ENCODE results near the gene PIGH.
"Not testable (repeated sequence)": the region's sequence is repeated elsewhere in the genome, so short reads cannot be mapped to it uniquely, and the experiment has no call there.

The PIGH gene

DNA sequence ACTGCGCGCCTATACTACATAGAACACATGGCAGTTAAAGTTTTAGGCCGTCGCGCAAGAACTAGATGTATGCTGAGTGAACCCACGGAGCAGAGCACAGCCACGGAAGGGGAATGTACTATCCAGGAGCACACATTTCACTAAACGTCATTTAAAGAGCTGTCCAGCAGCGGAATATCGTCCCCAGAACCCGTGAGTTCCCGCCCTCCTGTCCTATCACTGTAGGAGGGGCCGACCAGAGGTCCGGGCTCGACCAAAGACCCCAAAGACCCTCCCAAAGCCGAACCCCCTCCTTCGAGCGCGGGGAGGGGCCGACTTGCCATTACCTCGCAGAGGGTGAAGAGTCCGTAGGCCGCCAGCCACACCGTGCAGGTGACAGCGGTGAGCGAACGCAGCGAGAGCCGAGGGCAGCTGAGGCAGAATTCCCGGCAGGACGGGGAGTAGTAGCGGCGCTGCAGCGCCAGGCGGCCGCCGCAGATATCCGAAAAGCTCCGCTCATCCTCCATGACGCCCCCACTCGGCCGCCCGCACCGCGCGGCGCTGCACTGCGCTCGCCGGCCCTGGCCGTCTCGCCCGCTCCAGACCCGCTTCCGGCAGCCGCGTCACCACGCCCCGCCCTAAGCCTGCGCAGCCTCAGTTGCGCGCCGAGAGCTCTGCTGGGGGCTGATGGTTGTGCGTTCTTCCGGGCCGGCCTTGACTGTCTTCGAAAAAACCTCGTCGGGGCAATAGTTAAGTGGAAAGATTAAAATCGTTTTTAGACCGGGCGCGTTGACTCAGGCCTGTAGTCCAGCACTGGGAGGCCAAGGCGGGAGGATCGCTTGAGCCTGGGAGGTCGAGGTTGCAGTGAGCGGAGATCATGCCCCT, at the start of gene PIGH:
PIGH (minus strand) TSS at position 571 of the 864 bp plus-strand sequence; CDS start at position 506, 65 bp downstream.
- peak; percentile 88 for DNase-seq (ENCODE audit: low read depth)

DNA sequence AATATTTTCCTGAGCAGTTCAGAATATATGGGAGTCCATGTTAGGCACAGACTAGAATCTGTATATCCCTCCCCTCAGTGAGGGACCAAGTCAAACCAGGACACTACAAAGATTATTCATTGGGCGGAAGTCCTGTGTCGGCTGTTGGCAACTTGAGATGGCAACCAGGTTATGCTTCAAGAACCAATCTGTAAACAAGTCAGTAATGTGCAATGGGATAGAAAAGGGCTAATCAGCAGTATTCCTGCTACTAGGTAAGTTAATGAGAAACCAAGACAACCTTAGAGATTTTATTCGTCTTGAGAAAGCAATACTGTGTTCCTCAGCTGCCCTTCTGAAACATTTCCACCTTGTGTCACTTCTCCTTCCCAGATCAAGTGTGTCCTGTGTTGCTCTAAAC, 46.1 kb upstream of the PIGH start:
- DNase-seq (ENCODE audit: low read depth) = no peak

- no peak for DNase-seq (ENCODE audit: low read depth)
Observed at GRCh38 chr14:67645414-67645813, 45.3 kb upstream of the PIGH start.

DNA sequence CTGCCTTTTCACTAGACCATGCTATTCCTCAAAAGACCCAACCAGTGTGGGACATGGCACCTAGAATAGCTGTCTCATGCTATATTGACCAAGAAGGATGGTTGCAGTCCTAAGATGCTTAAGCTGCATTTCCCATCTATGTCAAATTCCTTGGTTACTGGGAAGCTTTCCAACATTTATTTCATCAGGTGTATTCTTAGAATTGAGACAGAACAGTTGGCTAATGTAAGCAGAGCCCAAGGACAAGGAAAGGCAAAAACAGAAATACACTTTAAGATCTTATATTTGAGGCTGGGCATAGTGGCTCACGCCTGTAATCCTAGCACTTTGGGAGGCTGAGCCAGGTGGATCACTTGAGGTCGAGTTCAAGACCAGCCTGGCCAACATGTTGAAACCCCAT, 44.4 kb upstream of the PIGH start:
- no peak for DNase-seq (ENCODE audit: low read depth)

DNA sequence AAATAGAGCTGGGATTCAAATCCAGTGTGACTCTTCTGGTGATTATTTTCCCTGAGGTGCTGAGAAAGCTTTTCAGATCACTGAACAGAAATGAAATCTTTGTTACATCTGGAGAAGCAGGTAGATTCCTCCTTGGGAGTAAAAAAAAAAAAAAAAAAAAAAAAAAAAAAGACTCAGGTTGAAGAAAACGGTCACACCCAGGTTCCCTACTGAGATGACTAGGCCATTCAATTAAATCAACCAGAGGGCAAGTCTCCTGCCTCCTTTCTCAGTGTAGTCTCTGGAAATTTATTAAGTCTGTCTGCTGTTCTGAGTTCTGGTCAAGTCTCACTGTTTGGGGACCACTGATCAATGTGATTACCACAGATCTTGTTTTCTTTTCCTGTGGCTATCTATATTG, 43.6 kb upstream of the PIGH start:
- DNase-seq (ENCODE audit: low read depth) = no peak

- no peak for DNase-seq (ENCODE audit: low read depth)
Observed at GRCh38 chr14:67641902-67642749, 42.1 kb upstream of the PIGH start.

GRCh38 chr14:67641480-67641879, 41.4 kb upstream of the PIGH start:
- DNase-seq (ENCODE audit: low read depth) = no peak

- no peak for DNase-seq (ENCODE audit: low read depth)
Observed at GRCh38 chr14:67638642-67639041, 38.6 kb upstream of the PIGH start.

GRCh38 chr14:67636361-67636919, 36.4 kb upstream of the PIGH start:
- no peak for DNase-seq (ENCODE audit: low read depth)

GRCh38 chr14:67633451-67634147, 33.5 kb upstream of the PIGH start:
- DNase-seq (ENCODE audit: low read depth) = no peak

DNA sequence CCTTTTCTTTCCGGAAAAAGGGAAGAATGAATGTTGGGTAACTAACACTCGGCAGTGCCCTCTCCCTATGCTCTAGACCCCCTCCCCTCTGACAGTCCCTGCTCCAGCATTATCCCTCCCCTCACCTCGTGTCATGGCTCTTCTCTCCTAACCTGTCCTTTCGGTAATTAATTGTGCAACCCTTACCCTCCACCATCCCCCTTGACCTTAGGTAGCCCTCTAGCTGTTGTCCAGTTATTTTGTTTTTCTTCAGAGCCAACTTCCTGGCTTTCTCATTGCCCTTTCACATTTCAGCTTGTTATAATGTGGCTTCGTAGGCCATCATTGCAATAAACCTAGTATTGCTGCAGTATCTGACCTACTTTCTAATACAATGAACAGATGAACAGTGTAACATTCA, 30.9 kb upstream of the PIGH start:
- DNase-seq (ENCODE audit: low read depth) = no peak

DNA sequence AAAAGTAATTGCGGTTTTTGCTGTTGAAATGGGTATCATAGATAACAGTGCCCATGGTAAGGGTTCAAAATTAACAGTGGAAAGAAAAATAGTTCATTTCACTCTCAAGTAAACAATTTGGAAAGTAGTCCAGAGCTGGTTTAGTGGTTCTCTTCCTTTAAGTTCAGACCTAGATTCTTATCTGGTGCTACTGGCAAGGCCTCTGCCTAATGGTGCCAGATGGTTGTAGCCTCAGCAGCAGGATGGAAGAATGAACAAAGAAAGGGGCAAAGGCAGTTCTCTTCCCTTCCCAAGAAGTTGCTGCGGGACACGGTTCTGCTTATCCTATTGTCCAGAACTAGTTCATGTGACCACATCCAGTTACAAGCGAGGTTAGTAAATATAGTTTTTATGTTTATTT, 30.1 kb upstream of the PIGH start:
- DNase-seq (ENCODE audit: low read depth) = no peak

- no peak for DNase-seq (ENCODE audit: low read depth)
Observed at GRCh38 chr14:67627519-67627918, 27.5 kb upstream of the PIGH start.

DNA sequence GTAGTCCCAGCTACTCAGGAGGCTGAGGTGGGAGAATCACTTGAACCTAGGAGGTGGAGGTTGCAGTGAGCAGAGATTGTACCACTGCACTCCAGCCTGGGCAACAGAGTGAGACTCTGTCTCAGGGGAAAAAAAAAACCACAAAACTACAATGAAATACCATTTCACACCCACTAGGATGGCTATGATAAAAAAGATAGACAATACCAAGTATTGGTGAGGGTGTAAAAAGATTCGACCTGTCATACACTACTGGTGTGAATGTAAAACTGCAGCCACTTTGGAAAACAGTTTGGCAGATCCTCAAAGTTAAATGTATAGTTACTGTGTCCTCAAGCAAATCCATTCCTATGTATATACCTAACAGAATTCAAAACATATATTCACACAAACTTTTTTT, 26.1 kb upstream of the PIGH start:
- not testable (repeated sequence) for DNase-seq (ENCODE audit: low read depth)

GRCh38 chr14:67623114-67623513, 23.0 kb upstream of the PIGH start:
- DNase-seq (ENCODE audit: low read depth) = no peak

DNA sequence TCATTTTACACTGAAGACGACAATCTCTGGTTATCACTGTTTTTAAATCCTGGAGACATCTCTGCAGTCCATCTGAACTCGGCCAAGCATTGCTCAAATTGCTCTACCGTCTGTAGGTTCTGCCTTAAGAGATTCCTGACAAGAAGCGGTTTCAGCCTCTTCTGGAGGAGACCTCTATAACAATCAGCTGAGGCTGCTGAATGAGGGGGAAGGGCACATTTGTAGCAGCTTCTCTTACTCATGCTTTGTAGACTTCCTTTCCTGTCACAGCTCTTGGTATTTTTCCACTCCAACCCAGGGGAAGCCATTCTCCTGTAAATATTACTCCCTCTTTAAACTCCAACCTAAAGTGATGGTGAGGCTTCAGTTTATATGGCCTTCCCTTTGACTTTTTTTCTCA, 22.6 kb upstream of the PIGH start:
- no peak for DNase-seq (ENCODE audit: low read depth)

DNA sequence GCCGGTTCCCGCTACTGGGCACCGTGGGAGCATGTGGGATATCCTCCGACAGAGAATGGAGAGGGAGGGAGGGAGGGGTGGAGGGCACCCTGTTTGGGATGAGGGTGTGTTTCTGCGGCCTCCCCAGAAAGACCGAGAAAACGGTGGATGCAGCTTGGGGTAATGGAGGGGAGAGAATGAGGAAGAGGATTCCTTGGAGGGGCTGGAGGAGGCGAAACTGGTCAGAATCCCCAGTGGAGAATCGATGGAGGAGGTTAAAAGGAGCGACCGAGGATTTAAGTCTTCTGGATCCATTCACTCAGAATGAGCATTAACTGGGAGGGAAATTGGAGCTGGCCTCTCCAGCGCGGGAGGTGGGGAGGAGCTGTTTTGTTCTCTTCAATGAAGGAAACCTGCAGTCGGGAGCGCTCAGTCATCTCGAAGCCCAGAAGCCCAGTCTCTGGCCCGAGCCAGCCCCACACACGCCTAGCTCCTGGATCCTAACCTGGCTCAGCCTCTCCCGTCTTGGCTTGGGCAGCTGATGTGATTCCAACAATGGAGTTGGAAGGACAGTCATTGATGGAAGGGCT, 20.2 kb upstream of the PIGH start:
- DNase-seq (ENCODE audit: low read depth) = no peak

- peak; percentile 95 for DNase-seq (ENCODE audit: low read depth)
Observed at GRCh38 chr14:67619446-67620216, 19.6 kb upstream of the PIGH start, which contains the start of gene ARG2. ARG2 (plus strand) TSS chr14:67619920; CDS start chr14:67619978, 58 bp downstream.

- no peak for DNase-seq (ENCODE audit: low read depth)
Observed at GRCh38 chr14:67618617-67619063, 18.6 kb upstream of the PIGH start.

DNA sequence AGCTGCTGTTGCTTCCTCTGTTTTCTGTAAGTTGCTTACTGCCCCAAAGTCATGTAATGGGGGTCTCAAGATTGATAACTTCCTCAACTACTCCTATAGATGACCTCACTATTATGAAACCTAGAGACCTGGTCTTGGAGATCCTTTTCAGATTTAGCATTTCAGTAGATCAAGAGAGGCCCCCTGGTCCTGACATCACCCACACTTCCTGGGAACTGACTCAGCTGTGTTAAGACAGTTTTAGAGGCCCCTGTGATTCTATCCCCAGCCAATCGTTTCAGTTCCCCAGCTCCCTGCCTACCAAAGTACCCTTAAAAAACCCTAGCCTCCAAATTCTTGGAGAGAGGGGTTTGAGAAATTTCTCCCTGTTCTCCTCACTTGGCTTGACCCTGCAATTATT, 10.4 kb upstream of the PIGH start:
- no peak for DNase-seq (ENCODE audit: low read depth)
